GM18511 (cell line): Measurements from ENCODE around the gene COG3.

Experiments used
- ATAC-seq: cut with Tn5 transposase; IDR thresholded peaks from one replicate; pipeline ENCODE4 v1.9.1; 2021; ENCODE audit warnings: mild to moderate bottlenecking, moderate library complexity; ENCODE audit not compliant: unreplicated experiment

COG3 gene

GRCh38 chr13:45544520-45544919, 79.8 kb downstream of the COG3 start:
- no peak for ATAC-seq

- no peak for ATAC-seq
Measured at GRCh38 chr13:45545686-45546409, 81.1 kb downstream of the COG3 start.

- no peak for ATAC-seq
Measured at GRCh38 chr13:45546410-45546765, 81.6 kb downstream of the COG3 start.

- no peak for ATAC-seq
Measured at GRCh38 chr13:45548281-45548680, 83.5 kb downstream of the COG3 start.

- ATAC-seq: no peak
Measured at GRCh38 chr13:45554604-45555109, 89.9 kb downstream of the COG3 start.

GRCh38 chr13:45564133-45564776, 99.5 kb downstream of the COG3 start:
- no peak for ATAC-seq

- no peak for ATAC-seq
Measured at GRCh38 chr13:45565331-45565730, 100.6 kb downstream of the COG3 start.

- no peak for ATAC-seq
Measured at GRCh38 chr13:45575146-45575829, 110.5 kb downstream of the COG3 start.

- no peak for ATAC-seq
Measured at GRCh38 chr13:45575830-45576180, 111.1 kb downstream of the COG3 start.

GRCh38 chr13:45576466-45576865, 111.7 kb downstream of the COG3 start:
- ATAC-seq: no peak

- no peak for ATAC-seq
Measured at GRCh38 chr13:45582408-45583076, 117.8 kb downstream of the COG3 start.

GRCh38 chr13:45584816-45585215, 120.1 kb downstream of the COG3 start:
- no peak for ATAC-seq
